T-cell (primary cell): ENCODE results near the gene OTX1. TPM values are rescaled to one million over a fixed set of nuclear protein-coding genes. Genes with fewer than 3 reads are reported as not detected.

Experiments used
- ATAC-seq, 4 experiments: fragments of 200-7000 bp in 3 of 4; fragments of 150-1000 bp in 1 of 4; cut with Tn5 transposase; replicated peaks in 1 of 4; 1 replicate in 3 of 4; 2 replicates in 1 of 4; pipeline ENCODE4 v1.10.0; 2021; ENCODE audit warnings: moderate library complexity in 3 of 4, mild to moderate bottlenecking in 2 of 4, moderate number of reproducible peaks in 1 of 4
- CTCF ChIA-PET, 2 donors: fragments of 300-600 bp; sonication (Branson Sonifier 250); formaldehyde crosslinking; loops; one replicate each; lab custom pipeline; 2022; ENCODE audit warnings: antibody characterized with exemption in 2 of 2; lab: Charles Lee
- POLR2A ChIA-PET, 2 donors: fragments of 300-600 bp; sonication (Branson Sonifier 250); formaldehyde crosslinking; loops; one replicate each; lab custom pipeline; 2022; ENCODE audit warnings: antibody characterized with exemption in 2 of 2; lab: Charles Lee
- DNase-seq, 35 experiments: peaks; one replicate each; pipeline versions ENCODE4 v3.0.0 to v3.0.0-alpha.2; 2013 to 2023
- H3K27ac ChIP-seq: one replicate; pipeline ENCODE4 v1.5.1; 2013; ENCODE audit warnings: low read length
- H3K27me3 ChIP-seq, 2 experiments: replicated peaks in 1 of 2; 1 replicate in 1 of 2; 2 replicates in 1 of 2; pipeline versions ENCODE4 v1.6.1 to v1.7.0; 2013; ENCODE audit warnings: low read length in 1 of 2, mixed read lengths in 1 of 2; ENCODE audit not compliant: control insufficient read depth in 2 of 2, insufficient read depth in 2 of 2; ENCODE audit errors: extremely low read depth in 1 of 2
- H3K36me3 ChIP-seq, 2 donors: 1 replicate in 1 of 2; 2 replicates in 1 of 2; pipeline versions ENCODE4 v1.6.1 to v1.7.0; 2013; ENCODE audit warnings: low read length in 1 of 2; ENCODE audit not compliant: control insufficient read depth in 2 of 2, insufficient read depth in 1 of 2; ENCODE audit errors: extremely low read depth in 1 of 2
- H3K4me1 ChIP-seq, 2 experiments: 1 replicate in 1 of 2; 2 replicates in 1 of 2; pipeline versions ENCODE4 v1.6.1 to v1.7.0; 2013; ENCODE audit warnings: low read length in 2 of 2, mixed read lengths in 1 of 2; ENCODE audit not compliant: insufficient read depth in 2 of 2, control insufficient read depth in 1 of 2; ENCODE audit errors: extremely low read depth in 1 of 2
- H3K4me3 ChIP-seq, 2 donors: 1 replicate in 1 of 2; 2 replicates in 1 of 2; pipeline versions ENCODE4 v1.5.1 to v1.7.0; 2013; ENCODE audit warnings: mild to moderate bottlenecking in 2 of 2, low read length in 1 of 2, moderate library complexity in 1 of 2; ENCODE audit not compliant: control insufficient read depth in 1 of 2; ENCODE audit errors: extremely low read depth in 1 of 2
- H3K9me3 ChIP-seq: 2 replicates; pipeline ENCODE4 v1.7.0; 2013
- H3K27ac Mint-ChIP-seq, 2 donors: one replicate each; pipeline ENCODE4 v1.8.0; 2020 to 2021; ENCODE audit warnings: mild to moderate bottlenecking in 2 of 2, mixed read lengths in 2 of 2
- H3K27me3 Mint-ChIP-seq, 2 donors: one replicate each; pipeline ENCODE4 v1.8.0; 2021 to 2022; ENCODE audit warnings: mixed read lengths in 2 of 2
- H3K36me3 Mint-ChIP-seq: one replicate; pipeline ENCODE4 v1.8.0; 2021; ENCODE audit warnings: mixed read lengths
- H3K4me1 Mint-ChIP-seq, 3 donors: one replicate each; pipeline ENCODE4 v1.8.0; 2020 to 2022; ENCODE audit warnings: mixed read lengths in 3 of 3, mild to moderate bottlenecking in 1 of 3
- H3K4me3 Mint-ChIP-seq, 3 donors: one replicate each; pipeline ENCODE4 v1.8.0; 2020 to 2022; ENCODE audit warnings: mild to moderate bottlenecking in 3 of 3, mixed read lengths in 3 of 3, moderate library complexity in 3 of 3
- H3K9me3 Mint-ChIP-seq, 3 donors: one replicate each; pipeline ENCODE4 v1.8.0; 2020 to 2022; ENCODE audit warnings: mixed read lengths in 3 of 3
- WGBS: methylation state at CpG from one replicate; pipeline ENCODE4 v1.1.5; 2013; ENCODE audit warnings: missing lambda C conversion rate; ENCODE audit not compliant: insufficient coverage; 5-methylcytosine and 5-hydroxymethylcytosine counted together
- total RNA-seq, 35 experiments: library from RNA in 6 of 35; stranded (reverse) in 6 of 35; fragments of 120-200 nt in 1 of 35; gene quantifications; one replicate each; pipeline versions ENCODE4 v1.2.1 to v1.2.4 and lab custom pipeline; 2013 to 2026

The OTX1 gene
- total RNA-seq, 5 donors from 2014 or later (not counting 1 experiment from before 2014, with no cell fraction given) = not detected

DNA sequence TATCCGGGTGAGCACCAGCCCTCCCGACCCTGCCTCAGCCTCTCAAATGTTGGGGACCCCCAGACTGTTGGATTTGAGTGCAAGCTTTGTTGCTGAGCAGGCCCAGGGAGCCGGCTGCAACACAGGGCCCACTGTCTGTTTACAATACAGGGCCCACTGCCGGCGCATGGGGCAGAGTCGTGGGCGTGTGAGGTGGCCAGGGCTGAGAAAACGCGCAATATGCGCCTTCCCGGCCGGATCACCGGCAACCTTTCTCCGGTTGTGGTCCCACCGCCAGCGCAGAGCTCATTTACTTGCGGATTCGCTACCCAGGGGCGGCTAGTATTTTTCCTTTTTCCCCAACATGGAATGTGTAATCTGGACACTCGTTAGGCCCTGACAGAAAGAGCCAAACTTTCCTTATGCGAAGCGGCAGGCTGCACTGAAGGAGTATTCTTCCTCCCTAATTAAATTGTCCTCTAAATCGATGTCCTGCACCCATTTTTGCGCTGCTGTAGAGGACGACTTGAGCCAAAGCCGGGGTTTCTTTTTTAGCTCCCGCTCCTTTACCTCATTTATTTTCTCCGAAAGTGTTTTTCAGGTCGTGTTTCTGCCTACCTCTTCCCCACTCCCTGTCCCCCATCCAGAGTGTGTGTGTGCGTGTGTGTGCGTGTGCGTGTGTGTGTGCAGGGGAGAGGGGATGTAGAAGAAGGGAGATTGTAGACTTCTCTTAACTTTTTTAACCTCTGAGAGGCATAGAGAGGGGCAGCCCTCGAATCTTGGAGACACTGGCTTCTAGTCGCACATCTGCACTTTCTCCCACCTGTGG lies 2.7 kb downstream of the OTX1 start:
- H3K27ac ChIP-seq = no peak overlapping the region
- H3K36me3 ChIP-seq = no peaks in the 10 kb centered on the region
- no peak for ATAC-seq
- H3K9me3 ChIP-seq = no peaks in the 10 kb centered on the region
- peak overlapping the region in 1 of 2 donors; percentile 65 for H3K4me3 ChIP-seq
- WGBS = 24% methylated on average over 23 of the region's 34 CpGs
- H3K9me3 Mint-ChIP-seq = no peaks in the 10 kb centered on the region
- no peak for DNase-seq
- peaks cover 80 to 82% (median 81%) of the 10 kb centered on the region in 3 donors for H3K4me1 Mint-ChIP-seq
- peaks cover 29 to 96% of the 10 kb centered on the region in 2 experiments for H3K27me3 ChIP-seq
- POLR2A ChIA-PET = no interaction called here
- H3K27me3 Mint-ChIP-seq = peaks cover 69 to 82% of the 10 kb centered on the region in 2 donors
- CTCF ChIA-PET = no interaction called here
- no peaks in the 10 kb centered on the region for H3K36me3 Mint-ChIP-seq
- no peak overlapping the region for H3K27ac Mint-ChIP-seq
- peak overlapping the region; percentile 28 to 84 (median 31) for H3K4me3 Mint-ChIP-seq
- H3K4me1 ChIP-seq = peaks cover 29 to 78% of the 10 kb centered on the region in 2 experiments

- Histone ChIP-seq H3K9me3 (no peaks in the 10 kb centered on the region), H3K4me1 (peaks cover 28 to 78% of the 10 kb centered on the region in 2 experiments), H3K36me3 (no peaks in the 10 kb centered on the region), H3K27me3 (peaks cover 29 to 96% of the 10 kb centered on the region in 2 experiments), H3K27ac (no peak overlapping the region), H3K4me3 (peak overlapping the region in 1 of 2 donors; percentile 65)
- H3K36me3 Mint-ChIP-seq = no peaks in the 10 kb centered on the region
- ATAC-seq (peak in 1 of 4 experiments; percentile 15), DNase-seq (peak in 1 of 35 experiments; percentile 7)
- H3K4me1 Mint-ChIP-seq = peaks cover 77 to 81% (median 80%) of the 10 kb centered on the region in 3 donors
- H3K4me3 Mint-ChIP-seq = peak overlapping the region; percentile 55 to 84 (median 62)
- ChIA-PET POLR2A (no interaction called here), CTCF (no interaction called here)
- 2% methylated on average over 43 of the region's 48 CpGs for whole genome bisulfite sequencing
- peak overlapping the region in 1 of 2 donors; percentile 41 for H3K27ac Mint-ChIP-seq
- no peaks in the 10 kb centered on the region for H3K9me3 Mint-ChIP-seq
- H3K27me3 Mint-ChIP-seq = peaks cover 66 to 81% of the 10 kb centered on the region in 2 donors
Measured at GRCh38 chr2:63053889-63054602, 3.4 kb downstream of the OTX1 start.

DNA sequence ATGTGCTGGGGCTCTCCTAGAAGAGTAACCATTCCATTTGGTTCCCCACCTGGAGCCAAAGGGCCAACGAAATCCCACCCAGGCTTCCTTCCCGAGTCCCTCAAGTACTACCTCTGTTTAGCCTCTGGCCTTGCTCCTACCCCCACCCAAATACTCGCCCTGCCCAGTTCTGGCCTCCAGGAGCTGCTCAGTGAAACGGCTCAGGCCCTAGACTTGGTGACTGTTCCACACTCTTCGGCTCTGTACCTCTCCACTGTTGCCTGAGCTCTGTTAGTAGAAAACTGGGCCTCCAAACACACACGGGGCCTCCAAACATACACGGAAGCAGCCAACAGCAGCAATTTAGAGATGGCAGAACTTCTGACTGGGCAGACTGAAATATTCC lies 4.2 kb downstream of the OTX1 start:
- Mint-ChIP-seq H3K36me3 (no peaks in the 10 kb centered on the region), H3K27ac (no peak overlapping the region), H3K9me3 (no peaks in the 10 kb centered on the region), H3K27me3 (peaks cover 62 to 76% of the 10 kb centered on the region in 2 donors), H3K4me1 (peaks cover 69 to 74% (median 73%) of the 10 kb centered on the region in 3 donors), H3K4me3 (peak overlapping the region; percentile 14 to 84 (median 55))
- Histone ChIP-seq H3K9me3 (no peaks in the 10 kb centered on the region), H3K27me3 (peaks cover 27 to 94% of the 10 kb centered on the region in 2 experiments), H3K36me3 (no peaks in the 10 kb centered on the region), H3K27ac (no peak overlapping the region), H3K4me3 (no peak overlapping the region), H3K4me1 (peaks cover 24 to 76% of the 10 kb centered on the region in 2 experiments)
- ATAC-seq (no peak), DNase-seq (no peak)
- CTCF ChIA-PET = no interaction called here
- POLR2A ChIA-PET = interaction anchor here in 1 of 2 donors (0.6 kb wide), 1 partner anchor 163 kb away, joined by 5 read pairs; no protein-coding TSS in a partner anchor
- 41% methylated on average over 5 of the region's 7 CpGs for WGBS

GRCh38 chr2:63055226-63056106 lies 4.8 kb downstream of the OTX1 start:
- peaks cover 22 to 73% of the 10 kb centered on the region in 2 experiments for H3K4me1 ChIP-seq
- CTCF ChIA-PET = no interaction called here
- no peaks in the 10 kb centered on the region for H3K9me3 Mint-ChIP-seq
- H3K36me3 ChIP-seq = no peaks in the 10 kb centered on the region
- no peaks in the 10 kb centered on the region for H3K9me3 ChIP-seq
- ATAC-seq (no peak), DNase-seq (no peak)
- no peak overlapping the region for H3K27ac ChIP-seq
- peak overlapping the region in 1 of 2 donors; percentile 10 for H3K27ac Mint-ChIP-seq
- WGBS = 9% methylated on average over 55 of the region's 63 CpGs
- peaks cover 73 to 77% (median 76%) of the 10 kb centered on the region in 3 donors for H3K4me1 Mint-ChIP-seq
- H3K36me3 Mint-ChIP-seq = no peaks in the 10 kb centered on the region
- peaks cover 29 to 90% of the 10 kb centered on the region in 2 experiments for H3K27me3 ChIP-seq
- H3K4me3 Mint-ChIP-seq = peak overlapping the region in 2 of 3 donors; percentile 21 to 84
- POLR2A ChIA-PET = interaction anchor here in 1 of 2 donors (0.6 kb wide), 1 partner anchor 163 kb away, joined by 5 read pairs; no protein-coding TSS in a partner anchor
- peak overlapping the region in 1 of 2 donors; percentile 32 for H3K4me3 ChIP-seq
- H3K27me3 Mint-ChIP-seq = peaks cover 66 to 80% of the 10 kb centered on the region in 2 donors

- Mint-ChIP-seq H3K9me3 (no peaks in the 10 kb centered on the region), H3K4me3 (peak overlapping the region in 1 of 3 donors; percentile 84), H3K36me3 (no peaks in the 10 kb centered on the region), H3K27ac (peak overlapping the region in 1 of 2 donors; percentile 60), H3K27me3 (peaks cover 65 to 80% of the 10 kb centered on the region in 2 donors), H3K4me1 (peaks cover 68 to 71% (median 70%) of the 10 kb centered on the region in 3 donors)
- no peaks in the 10 kb centered on the region for H3K9me3 ChIP-seq
- 10% methylated on average over 36 of the region's 49 CpGs for WGBS
- H3K27ac ChIP-seq = no peak overlapping the region
- H3K4me3 ChIP-seq = peak overlapping the region in 1 of 2 donors; percentile 32
- ChIA-PET POLR2A (no interaction called here), CTCF (no interaction called here)
- peaks cover 33 to 82% of the 10 kb centered on the region in 2 experiments for H3K27me3 ChIP-seq
- H3K36me3 ChIP-seq = no peaks in the 10 kb centered on the region
- DNase-seq = peak in 1 of 35 experiments; percentile 5
- no peak for ATAC-seq
- peaks cover 18 to 65% of the 10 kb centered on the region in 2 experiments for H3K4me1 ChIP-seq
Measured at GRCh38 chr2:63056107-63057050, 5.7 kb downstream of the OTX1 start.
